ENCODE measurements around the gene KCNJ15. TPM values are rescaled to one million over a fixed set of nuclear protein-coding genes. Genes with fewer than 3 reads are reported as not detected.

KCNJ15 gene
- total RNA-seq, 3 donors from 2014 or later, result 0.80 to 6.9 (median 0.98) TPM

DNA sequence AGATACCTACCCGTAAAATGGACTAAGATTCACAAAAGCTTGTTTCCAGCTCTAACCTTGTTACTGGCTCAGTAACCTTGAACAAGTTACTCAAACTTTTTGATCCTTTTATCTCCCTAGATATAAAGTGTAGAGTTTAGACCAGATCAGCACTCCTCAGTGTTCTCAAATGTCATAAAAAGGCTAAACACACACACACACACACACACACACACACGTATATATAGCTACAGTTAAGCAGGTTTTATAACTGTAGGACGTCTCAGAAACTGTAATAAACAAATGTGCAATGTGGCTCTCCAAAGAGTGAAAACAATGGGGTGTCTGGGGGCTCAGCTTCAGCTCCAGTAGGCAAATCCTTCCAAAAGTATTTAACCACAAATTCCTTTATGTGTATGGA, 34.0 kb downstream of the KCNJ15 start:
- TF ChIP-seq POLR2A (IDR thresholded peaks at IDR 0.05) (no peak), POLR2AphosphoS5 (IDR thresholded peaks at IDR 0.05) (no peak)
- TF ChIP-seq, protein P1, sequence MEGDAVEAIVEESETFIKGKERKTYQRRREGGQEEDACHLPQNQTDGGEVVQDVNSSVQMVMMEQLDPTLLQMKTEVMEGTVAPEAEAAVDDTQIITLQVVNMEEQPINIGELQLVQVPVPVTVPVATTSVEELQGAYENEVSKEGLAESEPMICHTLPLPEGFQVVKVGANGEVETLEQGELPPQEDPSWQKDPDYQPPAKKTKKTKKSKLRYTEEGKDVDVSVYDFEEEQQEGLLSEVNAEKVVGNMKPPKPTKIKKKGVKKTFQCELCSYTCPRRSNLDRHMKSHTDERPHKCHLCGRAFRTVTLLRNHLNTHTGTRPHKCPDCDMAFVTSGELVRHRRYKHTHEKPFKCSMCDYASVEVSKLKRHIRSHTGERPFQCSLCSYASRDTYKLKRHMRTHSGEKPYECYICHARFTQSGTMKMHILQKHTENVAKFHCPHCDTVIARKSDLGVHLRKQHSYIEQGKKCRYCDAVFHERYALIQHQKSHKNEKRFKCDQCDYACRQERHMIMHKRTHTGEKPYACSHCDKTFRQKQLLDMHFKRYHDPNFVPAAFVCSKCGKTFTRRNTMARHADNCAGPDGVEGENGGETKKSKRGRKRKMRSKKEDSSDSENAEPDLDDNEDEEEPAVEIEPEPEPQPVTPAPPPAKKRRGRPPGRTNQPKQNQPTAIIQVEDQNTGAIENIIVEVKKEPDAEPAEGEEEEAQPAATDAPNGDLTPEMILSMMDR (IDR thresholded peaks at IDR 0.05), result no peak
- intact Hi-C loops (cut with DNase I; ENCODE audit: low total_unique reads), result no loop called here
- Histone ChIP-seq H3K36me3 (no peaks in the 10 kb centered on the region), H3K27me3 (no peaks in the 10 kb centered on the region), H3K4me1 (no peaks in the 10 kb centered on the region), H3K27ac (no peak overlapping the region), H3K4me3 (no peak overlapping the region), H3K9me3 (no peaks in the 10 kb centered on the region)
- no peak for DNase-seq (ENCODE audit: low spot score in 2 of 2)

DNA sequence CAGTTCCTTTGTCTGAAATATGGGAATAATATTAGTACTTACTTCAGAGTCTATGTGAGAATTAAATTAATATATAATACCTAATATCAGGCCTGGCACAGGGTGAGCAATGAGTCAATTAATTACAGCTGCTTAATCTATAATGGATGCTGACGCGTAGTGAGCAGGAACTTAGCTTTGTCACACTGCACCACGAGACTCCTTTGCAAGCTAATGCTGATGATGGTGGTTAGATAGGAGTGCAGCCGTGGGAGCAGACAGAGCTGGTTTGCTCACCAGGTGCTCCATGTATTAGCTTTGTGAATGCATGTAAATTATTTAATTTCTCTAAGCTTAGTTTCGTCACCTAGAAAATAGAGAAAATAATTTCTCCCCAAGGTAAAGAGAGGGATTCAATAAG, 35.1 kb downstream of the KCNJ15 start:
- no peak for TF ChIP-seq POLR2A (IDR thresholded peaks at IDR 0.05)
- TF ChIP-seq, protein P1 (IDR thresholded peaks at IDR 0.05), result no peak
- no peak for TF ChIP-seq POLR2AphosphoS5 (IDR thresholded peaks at IDR 0.05)
- H3K27me3 ChIP-seq, result no peaks in the 10 kb centered on the region
- no peak for DNase-seq (ENCODE audit: low spot score in 2 of 2)
- H3K4me3 ChIP-seq, result no peak overlapping the region
- no peak overlapping the region for H3K27ac ChIP-seq
- intact Hi-C loops (cut with DNase I; ENCODE audit: low total_unique reads), result no loop called here
- H3K36me3 ChIP-seq, result no peaks in the 10 kb centered on the region
- H3K4me1 ChIP-seq, result no peaks in the 10 kb centered on the region
- H3K9me3 ChIP-seq, result no peaks in the 10 kb centered on the region

DNA sequence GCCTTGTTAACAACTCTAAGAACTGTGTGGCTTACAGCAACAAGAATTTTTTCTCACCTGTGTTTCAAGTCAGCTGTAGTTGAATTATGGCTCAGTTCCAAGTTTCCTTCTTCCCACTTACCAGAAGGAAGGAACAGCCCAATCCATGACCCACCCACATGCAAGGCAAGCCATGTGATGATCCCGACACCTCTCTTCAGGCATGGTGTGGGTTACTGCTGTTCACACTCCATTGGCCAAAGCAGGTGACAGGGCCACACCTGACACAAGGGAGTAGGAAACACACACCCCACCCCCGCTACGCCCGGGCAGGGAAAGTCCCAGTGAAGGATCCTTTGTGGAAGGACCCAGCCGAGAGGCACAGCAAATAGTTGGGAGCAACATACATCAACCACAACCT, 36.3 kb downstream of the KCNJ15 start:
- Histone ChIP-seq H3K27ac (no peak overlapping the region), H3K27me3 (no peaks in the 10 kb centered on the region), H3K4me3 (no peak overlapping the region), H3K9me3 (no peaks in the 10 kb centered on the region), H3K4me1 (no peaks in the 10 kb centered on the region), H3K36me3 (no peaks in the 10 kb centered on the region)
- intact Hi-C loops (cut with DNase I; ENCODE audit: low total_unique reads), result no loop called here
- TF ChIP-seq POLR2AphosphoS5 (IDR thresholded peaks at IDR 0.05) (no peak), POLR2A (IDR thresholded peaks at IDR 0.05) (no peak)
- TF ChIP-seq, protein P1 (IDR thresholded peaks at IDR 0.05), result no peak
- DNase-seq (ENCODE audit: low spot score in 2 of 2), result no peak

DNA sequence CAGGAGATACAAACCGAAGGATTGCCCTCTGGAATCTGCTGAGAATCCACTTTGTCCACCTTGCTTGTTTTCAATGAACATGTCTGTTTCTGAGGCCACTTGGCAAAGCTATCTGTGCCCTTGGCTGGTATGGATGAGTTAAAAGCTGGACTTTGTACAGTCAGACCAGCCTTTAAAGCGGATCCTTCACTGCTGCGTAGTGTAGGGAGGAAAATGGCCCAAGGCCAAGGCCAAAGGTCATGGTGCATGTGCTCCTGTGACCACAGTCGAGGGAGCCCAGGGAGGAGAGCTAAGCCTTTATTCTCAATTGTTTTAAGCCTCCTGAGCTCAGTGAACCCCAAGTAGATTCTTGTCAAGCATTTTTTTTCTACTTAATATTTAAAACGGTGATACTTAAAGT, 37.0 kb downstream of the KCNJ15 start:
- no peak for TF ChIP-seq POLR2A (IDR thresholded peaks at IDR 0.05)
- no peak for DNase-seq (ENCODE audit: low spot score in 2 of 2)
- Histone ChIP-seq H3K27ac (no peak overlapping the region), H3K27me3 (no peaks in the 10 kb centered on the region), H3K9me3 (no peaks in the 10 kb centered on the region), H3K4me1 (no peaks in the 10 kb centered on the region), H3K36me3 (no peaks in the 10 kb centered on the region), H3K4me3 (no peak overlapping the region)
- intact Hi-C loops (cut with DNase I; ENCODE audit: low total_unique reads), result no loop called here

DNA sequence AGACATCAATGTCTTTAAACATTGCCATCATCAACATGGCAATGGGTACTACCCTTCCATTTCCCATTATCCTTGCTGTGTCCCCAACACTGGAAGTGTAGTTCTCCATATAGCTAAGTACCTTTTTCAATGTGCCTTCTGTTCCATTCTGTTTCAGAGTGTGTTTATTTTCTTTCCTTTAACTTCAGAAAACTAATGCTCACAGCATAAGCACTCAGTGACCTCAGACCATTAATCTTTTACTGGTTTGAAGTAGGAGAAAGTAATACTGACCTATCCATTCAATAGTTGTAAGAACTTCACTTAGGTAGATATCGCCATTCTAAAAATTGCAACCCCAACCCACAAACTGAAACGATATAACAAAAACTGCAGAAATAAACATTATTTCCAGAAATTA, 37.8 kb downstream of the KCNJ15 start:
- intact Hi-C loops (cut with DNase I; ENCODE audit: low total_unique reads), result no loop called here
- Histone ChIP-seq H3K27me3 (no peaks in the 10 kb centered on the region), H3K9me3 (no peaks in the 10 kb centered on the region), H3K4me1 (no peaks in the 10 kb centered on the region), H3K36me3 (no peaks in the 10 kb centered on the region), H3K4me3 (no peak overlapping the region), H3K27ac (no peak overlapping the region)
- DNase-seq (ENCODE audit: low spot score in 2 of 2), result no peak
- TF ChIP-seq POLR2AphosphoS5 (IDR thresholded peaks at IDR 0.05), result no peak
- TF ChIP-seq POLR2A (IDR thresholded peaks at IDR 0.05), result no peak
- TF ChIP-seq, protein P1 (IDR thresholded peaks at IDR 0.05), result no peak
